ENCODE data around the gene GCLM.
A peak's percentile ranks its signal among the peaks of the same experiment; 100 is the strongest.

DNA sequence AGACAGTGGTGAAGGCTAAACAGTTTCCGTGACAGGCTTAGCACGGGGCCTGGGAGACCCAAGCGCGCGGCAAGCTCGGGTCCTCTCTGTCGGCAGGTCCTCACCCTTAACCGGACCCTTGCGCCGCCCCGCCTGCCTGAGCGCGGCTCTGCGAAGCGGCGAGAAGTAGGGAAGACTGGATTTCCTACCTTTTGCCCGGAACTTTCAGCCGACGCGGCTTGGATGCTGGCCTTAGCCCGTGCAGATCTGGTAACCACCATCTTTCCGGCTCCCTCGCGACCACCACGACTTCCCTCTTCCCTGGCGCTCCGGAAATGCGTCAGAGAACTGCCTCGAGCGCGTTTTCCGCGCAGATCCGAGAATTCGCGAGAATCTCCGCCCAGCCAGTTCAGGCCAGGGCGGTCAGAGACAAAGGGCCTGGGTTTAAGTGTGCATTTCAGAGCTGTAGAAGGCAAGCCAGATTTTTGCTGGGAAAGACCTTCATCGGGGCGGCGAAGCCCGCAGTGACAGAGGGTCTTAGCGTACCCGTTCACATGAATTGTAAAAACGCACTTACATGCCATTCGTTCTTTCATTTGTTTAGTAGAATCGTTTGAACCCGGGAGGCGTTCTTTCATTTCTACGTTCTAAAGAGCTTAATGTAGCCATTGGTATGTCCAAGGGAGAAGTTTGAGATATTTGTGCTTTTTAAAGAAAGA is 30.2 kb downstream of the GCLM start, which contains the start of gene DNTTIP2:
- TF ChIP-seq, protein P1, sequence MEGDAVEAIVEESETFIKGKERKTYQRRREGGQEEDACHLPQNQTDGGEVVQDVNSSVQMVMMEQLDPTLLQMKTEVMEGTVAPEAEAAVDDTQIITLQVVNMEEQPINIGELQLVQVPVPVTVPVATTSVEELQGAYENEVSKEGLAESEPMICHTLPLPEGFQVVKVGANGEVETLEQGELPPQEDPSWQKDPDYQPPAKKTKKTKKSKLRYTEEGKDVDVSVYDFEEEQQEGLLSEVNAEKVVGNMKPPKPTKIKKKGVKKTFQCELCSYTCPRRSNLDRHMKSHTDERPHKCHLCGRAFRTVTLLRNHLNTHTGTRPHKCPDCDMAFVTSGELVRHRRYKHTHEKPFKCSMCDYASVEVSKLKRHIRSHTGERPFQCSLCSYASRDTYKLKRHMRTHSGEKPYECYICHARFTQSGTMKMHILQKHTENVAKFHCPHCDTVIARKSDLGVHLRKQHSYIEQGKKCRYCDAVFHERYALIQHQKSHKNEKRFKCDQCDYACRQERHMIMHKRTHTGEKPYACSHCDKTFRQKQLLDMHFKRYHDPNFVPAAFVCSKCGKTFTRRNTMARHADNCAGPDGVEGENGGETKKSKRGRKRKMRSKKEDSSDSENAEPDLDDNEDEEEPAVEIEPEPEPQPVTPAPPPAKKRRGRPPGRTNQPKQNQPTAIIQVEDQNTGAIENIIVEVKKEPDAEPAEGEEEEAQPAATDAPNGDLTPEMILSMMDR (IDR thresholded peaks at IDR 0.05): no peak
- TF ChIP-seq JUN (CRISPR knock-in tag; IDR thresholded peaks at IDR 0.05) (no peak), ESRRA (CRISPR knock-in tag; IDR thresholded peaks at IDR 0.05; ENCODE audit: borderline replicate concordance) (no peak), MXD4 (CRISPR knock-in tag; IDR thresholded peaks at IDR 0.05; ENCODE audit: borderline replicate concordance) (no peak), KAT7 (CRISPR knock-in tag; IDR thresholded peaks at IDR 0.05; ENCODE audit: borderline replicate concordance) (peak; percentile 92; the same call in 1 of the 2 replicates), ZNF671 (CRISPR knock-in tag; IDR thresholded peaks at IDR 0.05) (peak; percentile 63; the same call in 1 of the 2 replicates), ZNF423 (CRISPR knock-in tag; IDR thresholded peaks at IDR 0.05) (no peak), TP53 (CRISPR knock-in tag; IDR thresholded peaks at IDR 0.05) (no peak)
- TF ChIP-seq, protein P2, sequence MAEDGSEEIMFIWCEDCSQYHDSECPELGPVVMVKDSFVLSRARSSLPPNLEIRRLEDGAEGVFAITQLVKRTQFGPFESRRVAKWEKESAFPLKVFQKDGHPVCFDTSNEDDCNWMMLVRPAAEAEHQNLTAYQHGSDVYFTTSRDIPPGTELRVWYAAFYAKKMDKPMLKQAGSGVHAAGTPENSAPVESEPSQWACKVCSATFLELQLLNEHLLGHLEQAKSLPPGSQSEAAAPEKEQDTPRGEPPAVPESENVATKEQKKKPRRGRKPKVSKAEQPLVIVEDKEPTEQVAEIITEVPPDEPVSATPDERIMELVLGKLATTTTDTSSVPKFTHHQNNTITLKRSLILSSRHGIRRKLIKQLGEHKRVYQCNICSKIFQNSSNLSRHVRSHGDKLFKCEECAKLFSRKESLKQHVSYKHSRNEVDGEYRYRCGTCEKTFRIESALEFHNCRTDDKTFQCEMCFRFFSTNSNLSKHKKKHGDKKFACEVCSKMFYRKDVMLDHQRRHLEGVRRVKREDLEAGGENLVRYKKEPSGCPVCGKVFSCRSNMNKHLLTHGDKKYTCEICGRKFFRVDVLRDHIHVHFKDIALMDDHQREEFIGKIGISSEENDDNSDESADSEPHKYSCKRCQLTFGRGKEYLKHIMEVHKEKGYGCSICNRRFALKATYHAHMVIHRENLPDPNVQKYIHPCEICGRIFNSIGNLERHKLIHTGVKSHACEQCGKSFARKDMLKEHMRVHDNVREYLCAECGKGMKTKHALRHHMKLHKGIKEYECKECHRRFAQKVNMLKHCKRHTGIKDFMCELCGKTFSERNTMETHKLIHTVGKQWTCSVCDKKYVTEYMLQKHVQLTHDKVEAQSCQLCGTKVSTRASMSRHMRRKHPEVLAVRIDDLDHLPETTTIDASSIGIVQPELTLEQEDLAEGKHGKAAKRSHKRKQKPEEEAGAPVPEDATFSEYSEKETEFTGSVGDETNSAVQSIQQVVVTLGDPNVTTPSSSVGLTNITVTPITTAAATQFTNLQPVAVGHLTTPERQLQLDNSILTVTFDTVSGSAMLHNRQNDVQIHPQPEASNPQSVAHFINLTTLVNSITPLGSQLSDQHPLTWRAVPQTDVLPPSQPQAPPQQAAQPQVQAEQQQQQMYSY (CRISPR knock-in tag; IDR thresholded peaks at IDR 0.05): no peak
- TF ChIP-seq, protein P3, sequence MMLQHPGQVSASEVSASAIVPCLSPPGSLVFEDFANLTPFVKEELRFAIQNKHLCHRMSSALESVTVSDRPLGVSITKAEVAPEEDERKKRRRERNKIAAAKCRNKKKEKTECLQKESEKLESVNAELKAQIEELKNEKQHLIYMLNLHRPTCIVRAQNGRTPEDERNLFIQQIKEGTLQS (CRISPR knock-in tag; conservative IDR thresholded peaks at IDR 0.05): no peak
- TF ChIP-seq, protein P4, sequence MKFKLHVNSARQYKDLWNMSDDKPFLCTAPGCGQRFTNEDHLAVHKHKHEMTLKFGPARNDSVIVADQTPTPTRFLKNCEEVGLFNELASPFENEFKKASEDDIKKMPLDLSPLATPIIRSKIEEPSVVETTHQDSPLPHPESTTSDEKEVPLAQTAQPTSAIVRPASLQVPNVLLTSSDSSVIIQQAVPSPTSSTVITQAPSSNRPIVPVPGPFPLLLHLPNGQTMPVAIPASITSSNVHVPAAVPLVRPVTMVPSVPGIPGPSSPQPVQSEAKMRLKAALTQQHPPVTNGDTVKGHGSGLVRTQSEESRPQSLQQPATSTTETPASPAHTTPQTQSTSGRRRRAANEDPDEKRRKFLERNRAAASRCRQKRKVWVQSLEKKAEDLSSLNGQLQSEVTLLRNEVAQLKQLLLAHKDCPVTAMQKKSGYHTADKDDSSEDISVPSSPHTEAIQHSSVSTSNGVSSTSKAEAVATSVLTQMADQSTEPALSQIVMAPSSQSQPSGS (CRISPR knock-in tag; IDR thresholded peaks at IDR 0.05; ENCODE audit: borderline replicate concordance, low read depth): no peak
- TF ChIP-seq, protein P5, sequence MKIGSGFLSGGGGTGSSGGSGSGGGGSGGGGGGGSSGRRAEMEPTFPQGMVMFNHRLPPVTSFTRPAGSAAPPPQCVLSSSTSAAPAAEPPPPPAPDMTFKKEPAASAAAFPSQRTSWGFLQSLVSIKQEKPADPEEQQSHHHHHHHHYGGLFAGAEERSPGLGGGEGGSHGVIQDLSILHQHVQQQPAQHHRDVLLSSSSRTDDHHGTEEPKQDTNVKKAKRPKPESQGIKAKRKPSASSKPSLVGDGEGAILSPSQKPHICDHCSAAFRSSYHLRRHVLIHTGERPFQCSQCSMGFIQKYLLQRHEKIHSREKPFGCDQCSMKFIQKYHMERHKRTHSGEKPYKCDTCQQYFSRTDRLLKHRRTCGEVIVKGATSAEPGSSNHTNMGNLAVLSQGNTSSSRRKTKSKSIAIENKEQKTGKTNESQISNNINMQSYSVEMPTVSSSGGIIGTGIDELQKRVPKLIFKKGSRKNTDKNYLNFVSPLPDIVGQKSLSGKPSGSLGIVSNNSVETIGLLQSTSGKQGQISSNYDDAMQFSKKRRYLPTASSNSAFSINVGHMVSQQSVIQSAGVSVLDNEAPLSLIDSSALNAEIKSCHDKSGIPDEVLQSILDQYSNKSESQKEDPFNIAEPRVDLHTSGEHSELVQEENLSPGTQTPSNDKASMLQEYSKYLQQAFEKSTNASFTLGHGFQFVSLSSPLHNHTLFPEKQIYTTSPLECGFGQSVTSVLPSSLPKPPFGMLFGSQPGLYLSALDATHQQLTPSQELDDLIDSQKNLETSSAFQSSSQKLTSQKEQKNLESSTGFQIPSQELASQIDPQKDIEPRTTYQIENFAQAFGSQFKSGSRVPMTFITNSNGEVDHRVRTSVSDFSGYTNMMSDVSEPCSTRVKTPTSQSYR (CRISPR knock-in tag; IDR thresholded peaks at IDR 0.05): peak; percentile 69
